H1 (cell line): ENCODE measurements around the gene SMG9. TPM values are rescaled to one million over a fixed set of nuclear protein-coding genes. Genes with fewer than 3 reads are reported as not detected.

Experiments used
- CTCF ChIA-PET: fragments of 300-600 bp; sonication (Branson Sonifier 250); formaldehyde crosslinking; loops from one replicate; lab custom pipeline; 2021; ENCODE audit not compliant: partially characterized antibody; lab: Charles Lee
- POLR2A ChIA-PET: fragments of 300-600 bp; sonication (Branson Sonifier 250); formaldehyde crosslinking; loops from one replicate; lab custom pipeline; 2021; ENCODE audit warnings: inconsistent platforms; ENCODE audit not compliant: partially characterized antibody; lab: Charles Lee
- DNase-seq, 2 experiments: peaks; one replicate each; pipeline versions ENCODE4 v3.0.0 to v3.0.0-alpha.2; 2010 to 2022; ENCODE audit warnings: low spot score in 2 of 2, low read depth in 1 of 2, mixed read lengths in 1 of 2
- FAIRE-seq: peaks from 2 replicates; lab custom pipeline; 2011; peaks lifted over from hg19 to GRCh38; lab: Jason Lieb, UNC
- H2AFZ ChIP-seq: 2 replicates; pipeline ENCODE4 v1.8.1; 2012; ENCODE audit warnings: low read length, inconsistent platforms
- H2AK5ac ChIP-seq: 2 replicates; pipeline ENCODE4 v1.6.1; 2013; ENCODE audit warnings: low read depth, low read length
- H2BK120ac ChIP-seq: replicated peaks from 2 replicates; pipeline ENCODE3; 2013; ENCODE audit warnings: low read depth, low read length, inconsistent platforms
- H2BK12ac ChIP-seq: 2 replicates; pipeline ENCODE4 v1.6.1; 2013; ENCODE audit warnings: low read depth, low read length
- H2BK15ac ChIP-seq: 2 replicates; pipeline ENCODE4 v1.6.1; 2013; ENCODE audit warnings: low read length
- H2BK20ac ChIP-seq: 2 replicates; pipeline ENCODE4 v1.6.1; 2013; ENCODE audit warnings: low read length
- H2BK5ac ChIP-seq: 2 replicates; pipeline ENCODE4 v1.6.1; 2013; ENCODE audit warnings: low read depth, low read length
- H3K14ac ChIP-seq: 2 replicates; pipeline ENCODE4 v1.6.1; 2013; ENCODE audit warnings: inconsistent platforms; ENCODE audit not compliant: insufficient read length
- H3K18ac ChIP-seq: 2 replicates; pipeline ENCODE4 v1.6.1; 2013; ENCODE audit warnings: low read length; ENCODE audit errors: extremely low read depth
- H3K23ac ChIP-seq: 2 replicates; pipeline ENCODE4 v1.6.1; 2013; ENCODE audit warnings: inconsistent platforms; ENCODE audit not compliant: insufficient read length
- H3K23me2 ChIP-seq: 2 replicates; pipeline ENCODE4 v1.6.1; 2013; ENCODE audit warnings: low read depth, low read length
- H3K27ac ChIP-seq: 2 replicates; pipeline ENCODE4 v1.6.1; 2011; ENCODE audit warnings: low read depth, low read length, inconsistent platforms
- H3K27me3 ChIP-seq, 4 experiments: replicated peaks in 1 of 4; 1 replicate in 1 of 4; 2 replicates in 3 of 4; pipeline versions ENCODE4 v1.6.1 to v1.8.1; 2011 to 2013; ENCODE audit warnings: low read length in 3 of 4, mild to moderate bottlenecking in 3 of 4, inconsistent platforms in 2 of 4, mixed read lengths in 2 of 4, moderate library complexity in 1 of 4; ENCODE audit not compliant: control insufficient read depth in 3 of 4, insufficient read depth in 3 of 4; ENCODE audit errors: extremely low read depth in 1 of 4
- H3K36me3 ChIP-seq, 4 experiments: 2 replicates each; pipeline versions ENCODE4 v1.6.1 to v1.8.1; 2011 to 2013; ENCODE audit warnings: mild to moderate bottlenecking in 4 of 4, low read length in 3 of 4, moderate library complexity in 2 of 4, control low read depth in 1 of 4, inconsistent platforms in 1 of 4; ENCODE audit not compliant: insufficient read depth in 4 of 4, control insufficient read depth in 2 of 4
- H3K4ac ChIP-seq: replicated peaks from 2 replicates; pipeline ENCODE3; 2013; ENCODE audit warnings: low read length, low read depth, mixed read lengths, inconsistent platforms; ENCODE audit not compliant: insufficient read length
- H3K4me1 ChIP-seq, 4 experiments: replicated peaks in 1 of 4; 1 replicate in 1 of 4; 2 replicates in 3 of 4; pipeline versions ENCODE4 v1.6.1 to v1.8.1; 2011 to 2013; ENCODE audit warnings: low read length in 3 of 4, inconsistent platforms in 2 of 4, mixed read lengths in 1 of 4; ENCODE audit not compliant: insufficient read depth in 4 of 4, control insufficient read depth in 3 of 4
- H3K4me2 ChIP-seq, 2 experiments: 2 replicates each; pipeline versions ENCODE4 v1.6.1 to v1.8.1; 2011 to 2013; ENCODE audit warnings: low read depth in 2 of 2, low read length in 2 of 2, control low read depth in 1 of 2, inconsistent platforms in 1 of 2, mild to moderate bottlenecking in 1 of 2; ENCODE audit not compliant: insufficient read depth in 1 of 2
- H3K4me3 ChIP-seq, 4 experiments: fragments of 200-600, 300-600 bp in 1 of 4; sonication (generic), shearing (Covaris generic), sonication (Bioruptor Twin) in 1 of 4; 2 replicates each; pipeline versions ENCODE4 v1.5.1 to v1.8.1; 2011 to 2016; ENCODE audit warnings: low read length in 4 of 4, low read depth in 3 of 4, control low read depth in 2 of 4, inconsistent platforms in 2 of 4, mild to moderate bottlenecking in 2 of 4, mixed read lengths in 1 of 4, moderate library complexity in 1 of 4; ENCODE audit not compliant: insufficient read depth in 2 of 4; ENCODE audit errors: extremely low read depth in 1 of 4
- H3K56ac ChIP-seq: replicated peaks from 2 replicates; pipeline ENCODE3; 2013; ENCODE audit warnings: low read depth, mild to moderate bottlenecking, mixed read lengths, low read length, inconsistent platforms; ENCODE audit not compliant: insufficient read length
- H3K79me1 ChIP-seq: 2 replicates; pipeline ENCODE4 v1.6.1; 2013; ENCODE audit warnings: low read depth, low read length, control low read depth
- H3K79me2 ChIP-seq, 2 experiments: 2 replicates each; pipeline versions ENCODE4 v1.6.1 to v1.8.1; 2012 to 2013; ENCODE audit warnings: low read length in 2 of 2, mild to moderate bottlenecking in 2 of 2, inconsistent platforms in 1 of 2; ENCODE audit not compliant: insufficient read depth in 2 of 2, control insufficient read depth in 1 of 2
- H3K9ac ChIP-seq, 4 experiments: replicated peaks in 1 of 4; 1 replicate in 1 of 4; 2 replicates in 3 of 4; pipeline versions ENCODE4 v1.6.1 to v1.8.1; 2011 to 2013; ENCODE audit warnings: low read depth in 3 of 4, low read length in 3 of 4, control low read depth in 2 of 4, mild to moderate bottlenecking in 2 of 4, moderate library complexity in 2 of 4, inconsistent platforms in 1 of 4; ENCODE audit errors: extremely low read depth in 1 of 4
- H3K9me3 ChIP-seq, 2 experiments: 2 replicates each; pipeline versions ENCODE4 v1.6.1 to v1.8.1; 2012 to 2013; ENCODE audit warnings: mild to moderate bottlenecking in 2 of 2, moderate library complexity in 2 of 2, control low read depth in 1 of 2, inconsistent platforms in 1 of 2, low read depth in 1 of 2, low read length in 1 of 2, mixed read lengths in 1 of 2; ENCODE audit not compliant: insufficient read depth in 2 of 2
- H4K20me1 ChIP-seq, 2 experiments: replicated peaks in 1 of 2; 2 replicates each; pipeline versions ENCODE3 to v1.8.1; 2011 to 2013; ENCODE audit warnings: inconsistent platforms in 2 of 2, low read length in 2 of 2, mild to moderate bottlenecking in 1 of 2; ENCODE audit not compliant: insufficient read depth in 2 of 2, control insufficient read depth in 1 of 2
- H4K5ac ChIP-seq: 2 replicates; pipeline ENCODE4 v1.6.1; 2013; ENCODE audit warnings: low read length, low read depth, mixed read lengths, inconsistent platforms; ENCODE audit not compliant: insufficient read length
- H4K8ac ChIP-seq: 2 replicates; pipeline ENCODE4 v1.8.0; 2013; ENCODE audit warnings: mild to moderate bottlenecking, moderate library complexity, low read length, inconsistent platforms; ENCODE audit not compliant: insufficient read depth; ENCODE audit errors: extremely low read depth
- H4K91ac ChIP-seq: replicated peaks from 2 replicates; pipeline ENCODE3; 2013; ENCODE audit warnings: low read length, mixed read lengths, inconsistent platforms; ENCODE audit not compliant: insufficient read length
- EGR1 ChIP-seq: IDR thresholded peaks from 2 replicates; pipeline ENCODE4 v1.6.1; 2011; ENCODE audit warnings: low read depth, low read length, borderline replicate concordance
- SP1 ChIP-seq: IDR thresholded peaks from 2 replicates; pipeline ENCODE4 v1.6.1; 2011; ENCODE audit warnings: low read depth, low read length
- SUZ12 ChIP-seq: fragments of 200-600 bp; sonication (generic); IDR thresholded peaks from 2 replicates; pipeline ENCODE4 v1.6.1; 2012; ENCODE audit warnings: mild to moderate bottlenecking, inconsistent platforms, low read length, moderate library complexity, mixed read lengths
- TBP ChIP-seq: IDR thresholded peaks from 2 replicates; pipeline ENCODE4 v1.6.1; 2011; ENCODE audit warnings: low read depth, low read length, improper control_type of control experiment
- WGBS, 2 experiments: shearing (Covaris generic) in 1 of 2; methylation state at CpG; one replicate each; pipeline versions ENCODE4 v1.1.6 to v1.1.7; 2013 to 2015; ENCODE audit warnings: low lambda C conversion rate in 2 of 2, mixed read lengths in 2 of 2, inconsistent platforms in 1 of 2, low coverage in 1 of 2, missing lambda C conversion rate in 1 of 2; ENCODE audit not compliant: insufficient replicate concordance in 2 of 2, insufficient coverage in 1 of 2, insufficient read length in 1 of 2; ENCODE audit errors: extremely low coverage in 1 of 2, missing lambda C conversion rate in 1 of 2; 5-methylcytosine and 5-hydroxymethylcytosine counted together
- polyA plus RNA-seq, 7 experiments: library from polyadenylated mRNA; depleted of rRNA in 3 of 7; stranded (reverse) in 5 of 7; unstranded in 2 of 7; fragments of >200 nt in 5 of 7; fragments of 200-250 nt in 2 of 7; gene quantifications; 1 replicate in 5 of 7; 2 replicates in 1 of 7; 4 replicates in 1 of 7; pipeline versions ENCODE4 v1.2.1 to v1.2.3, GENCODE V29; 2011 to 2013; ENCODE audit warnings: missing spikeins in 2 of 7, mixed read lengths in 2 of 7
- total RNA-seq: library from RNA; stranded (reverse); fragmentation: NEBNext Ultra II Directional; extraction: Animal tissue kit (Norgen Biotek cat#: 25700); gene quantifications from 2 replicates; pipeline ENCODE4 v1.2.1, GENCODE V29; 2021

The SMG9 gene
- total and polyA plus RNA-seq, 2 of the 8 experiments (the other 6 are each of a cell fraction or from before 2014, with no cell fraction given), result 20.4 to 28.7 TPM

GRCh38 chr19:43725468-43725867 is 29.3 kb downstream of the SMG9 start:
- H3K9ac ChIP-seq, result no peak overlapping the region
- H4K20me1 ChIP-seq, result peaks cover 0 to 6% of the 10 kb centered on the region in 2 experiments
- H3K4me1 ChIP-seq, result no peaks in the 10 kb centered on the region
- no peak overlapping the region for H2BK12ac ChIP-seq
- no peak overlapping the region for H2BK20ac ChIP-seq
- no peaks in the 10 kb centered on the region for H3K79me2 ChIP-seq
- no peak for FAIRE-seq
- H3K4me2 ChIP-seq, result no peak overlapping the region
- H2AK5ac ChIP-seq, result no peak overlapping the region
- H3K79me1 ChIP-seq, result no peaks in the 10 kb centered on the region
- H3K14ac ChIP-seq, result no peak overlapping the region
- DNase-seq, result no peak
- no peaks in the 10 kb centered on the region for H3K27me3 ChIP-seq
- TF ChIP-seq SP1 (no peak), TBP (no peak), SUZ12 (no peak), EGR1 (no peak)
- no peak overlapping the region for H4K91ac ChIP-seq
- POLR2A ChIA-PET, result interaction anchor here (1.0 kb wide), 1 partner anchor 11 kb away, joined by 5 read pairs; no protein-coding TSS in a partner anchor
- H2AFZ ChIP-seq, result no peak overlapping the region
- peaks cover 0 to 3% (median 1%) of the 10 kb centered on the region in 4 experiments; a peak in 1 of 8 replicates for H3K36me3 ChIP-seq
- H3K56ac ChIP-seq, result no peak overlapping the region
- H4K5ac ChIP-seq, result no peak overlapping the region
- H3K27ac ChIP-seq, result no peak overlapping the region
- H3K23me2 ChIP-seq, result no peaks in the 10 kb centered on the region
- no peak overlapping the region for H4K8ac ChIP-seq
- CTCF ChIA-PET, result interaction anchor here (0.7 to 4.0 kb wide), 7 partner anchors 9 to 170 kb away, joined by 3 to 25 read pairs (median 5); partner anchors contain the start of gene PLAUR
- no peak overlapping the region for H2BK120ac ChIP-seq
- H3K23ac ChIP-seq, result no peak overlapping the region
- no peak overlapping the region for H2BK15ac ChIP-seq
- no peak overlapping the region for H2BK5ac ChIP-seq
- H3K4ac ChIP-seq, result no peak overlapping the region
- no peak overlapping the region for H3K18ac ChIP-seq
- H3K4me3 ChIP-seq, result no peak overlapping the region
- H3K9me3 ChIP-seq, result no peaks in the 10 kb centered on the region
- WGBS, 2 experiments, result 87% methylated on average over 7 of the region's 7 CpGs; no CpG with 5 or more reads in 1 of the 2 experiments
